Measurements from ENCODE around the gene CYP46A1.

Gene CYP46A1

GRCh38 chr14:99674064-99674650, 9.9 kb upstream of the CYP46A1 start:
- H3K36me3 ChIP-seq (ENCODE audit: insufficient read depth, low read length) = no peaks in the 10 kb centered on the region
- H3K4me1 ChIP-seq (ENCODE audit: insufficient read depth, low read length) = peaks cover 36% of the 10 kb centered on the region
- H3K9me3 ChIP-seq (ENCODE audit: control insufficient read depth, insufficient read depth, low read length) = peaks cover 5% of the 10 kb centered on the region; the same call in 1 of the 2 replicates
- no peak overlapping the region for H3K9ac ChIP-seq (ENCODE audit: low read depth, low read length)

- H3K36me3 ChIP-seq (ENCODE audit: insufficient read depth, low read length) = no peaks in the 10 kb centered on the region
- H3K9ac ChIP-seq (ENCODE audit: low read depth, low read length) = no peak overlapping the region
- peaks cover 5% of the 10 kb centered on the region; the same call in 1 of the 2 replicates for H3K9me3 ChIP-seq (ENCODE audit: control insufficient read depth, insufficient read depth, low read length)
- H3K4me1 ChIP-seq (ENCODE audit: insufficient read depth, low read length) = peaks cover 34% of the 10 kb centered on the region
These were observed 9.2 kb upstream of the CYP46A1 start for GRCh38 chr14:99674776-99675381.

- Histone ChIP-seq H3K36me3 (ENCODE audit: insufficient read depth, low read length) (no peaks in the 10 kb centered on the region), H3K9me3 (ENCODE audit: control insufficient read depth, insufficient read depth, low read length) (peaks cover 5% of the 10 kb centered on the region; the same call in 1 of the 2 replicates)
These were observed 8.7 kb upstream of the CYP46A1 start for GRCh38 chr14:99675382-99675835.

GRCh38 chr14:99675951-99676350, 8.1 kb upstream of the CYP46A1 start:
- Histone ChIP-seq H3K9me3 (ENCODE audit: control insufficient read depth, insufficient read depth, low read length) (peaks cover 5% of the 10 kb centered on the region; the same call in 1 of the 2 replicates), H3K4me1 (ENCODE audit: insufficient read depth, low read length) (peaks cover 27% of the 10 kb centered on the region), H3K36me3 (ENCODE audit: insufficient read depth, low read length) (no peaks in the 10 kb centered on the region), H3K9ac (ENCODE audit: low read depth, low read length) (no peak overlapping the region)

More at GRCh38 chr14:99675382-99675835, 8.7 kb upstream of the CYP46A1 start:
- Histone ChIP-seq H3K9ac (ENCODE audit: low read depth, low read length) (no peak overlapping the region), H3K4me1 (ENCODE audit: insufficient read depth, low read length) (peaks cover 33% of the 10 kb centered on the region)

GRCh38 chr14:99676657-99677056, 7.4 kb upstream of the CYP46A1 start:
- Histone ChIP-seq H3K9me3 (ENCODE audit: control insufficient read depth, insufficient read depth, low read length) (peaks cover 5% of the 10 kb centered on the region; the same call in 1 of the 2 replicates), H3K9ac (ENCODE audit: low read depth, low read length) (no peak overlapping the region), H3K4me1 (ENCODE audit: insufficient read depth, low read length) (peaks cover 20% of the 10 kb centered on the region)

GRCh38 chr14:99677231-99678140, 6.6 kb upstream of the CYP46A1 start:
- H3K36me3 ChIP-seq (ENCODE audit: insufficient read depth, low read length) = no peaks in the 10 kb centered on the region
- H3K4me1 ChIP-seq (ENCODE audit: insufficient read depth, low read length) = peaks cover 12% of the 10 kb centered on the region
- H3K9me3 ChIP-seq (ENCODE audit: control insufficient read depth, insufficient read depth, low read length) = peaks cover 5% of the 10 kb centered on the region; the same call in 1 of the 2 replicates
- no peak overlapping the region for H3K9ac ChIP-seq (ENCODE audit: low read depth, low read length)

More at GRCh38 chr14:99676657-99677056, 7.4 kb upstream of the CYP46A1 start:
- H3K36me3 ChIP-seq (ENCODE audit: insufficient read depth, low read length) = no peaks in the 10 kb centered on the region

- Histone ChIP-seq H3K9ac (ENCODE audit: low read depth, low read length) (no peak overlapping the region), H3K36me3 (ENCODE audit: insufficient read depth, low read length) (no peaks in the 10 kb centered on the region)
These were observed 5.9 kb upstream of the CYP46A1 start for GRCh38 chr14:99678198-99678597.

GRCh38 chr14:99679111-99679510, 5.0 kb upstream of the CYP46A1 start:
- no peak overlapping the region for H3K9ac ChIP-seq (ENCODE audit: low read depth, low read length)
- H3K4me1 ChIP-seq (ENCODE audit: insufficient read depth, low read length) = peaks cover 6% of the 10 kb centered on the region; the same call in 1 of the 2 replicates
- H3K36me3 ChIP-seq (ENCODE audit: insufficient read depth, low read length) = no peaks in the 10 kb centered on the region
- peaks cover 5% of the 10 kb centered on the region; the same call in 1 of the 2 replicates for H3K9me3 ChIP-seq (ENCODE audit: control insufficient read depth, insufficient read depth, low read length)

More at GRCh38 chr14:99678198-99678597, 5.9 kb upstream of the CYP46A1 start:
- peaks cover 5% of the 10 kb centered on the region; the same call in 1 of the 2 replicates for H3K9me3 ChIP-seq (ENCODE audit: control insufficient read depth, insufficient read depth, low read length)
- H3K4me1 ChIP-seq (ENCODE audit: insufficient read depth, low read length) = peaks cover 6% of the 10 kb centered on the region; the same call in 1 of the 2 replicates

GRCh38 chr14:99679543-99679942, 4.6 kb upstream of the CYP46A1 start:
- Histone ChIP-seq H3K9ac (ENCODE audit: low read depth, low read length) (no peak overlapping the region), H3K36me3 (ENCODE audit: insufficient read depth, low read length) (no peaks in the 10 kb centered on the region), H3K9me3 (ENCODE audit: control insufficient read depth, insufficient read depth, low read length) (peaks cover 5% of the 10 kb centered on the region; the same call in 1 of the 2 replicates), H3K4me1 (ENCODE audit: insufficient read depth, low read length) (peaks cover 6% of the 10 kb centered on the region; the same call in 1 of the 2 replicates)

- Histone ChIP-seq H3K36me3 (ENCODE audit: insufficient read depth, low read length) (no peaks in the 10 kb centered on the region), H3K9me3 (ENCODE audit: control insufficient read depth, insufficient read depth, low read length) (peaks cover 5% of the 10 kb centered on the region; the same call in 1 of the 2 replicates), H3K4me1 (ENCODE audit: insufficient read depth, low read length) (peaks cover 6% of the 10 kb centered on the region; the same call in 1 of the 2 replicates), H3K9ac (ENCODE audit: low read depth, low read length) (no peak overlapping the region)
These were observed 4.1 kb upstream of the CYP46A1 start for GRCh38 chr14:99679996-99680395.

- Histone ChIP-seq H3K9me3 (ENCODE audit: control insufficient read depth, insufficient read depth, low read length) (peaks cover 5% of the 10 kb centered on the region; the same call in 1 of the 2 replicates), H3K4me1 (ENCODE audit: insufficient read depth, low read length) (peaks cover 3% of the 10 kb centered on the region; the same call in 1 of the 2 replicates), H3K36me3 (ENCODE audit: insufficient read depth, low read length) (no peaks in the 10 kb centered on the region), H3K9ac (ENCODE audit: low read depth, low read length) (no peak overlapping the region)
These were observed 2.8 kb upstream of the CYP46A1 start for GRCh38 chr14:99681101-99681831.

GRCh38 chr14:99681832-99682148, 2.3 kb upstream of the CYP46A1 start:
- H3K4me1 ChIP-seq (ENCODE audit: insufficient read depth, low read length) = no peaks in the 10 kb centered on the region
- H3K9me3 ChIP-seq (ENCODE audit: control insufficient read depth, insufficient read depth, low read length) = peaks cover 5% of the 10 kb centered on the region; the same call in 1 of the 2 replicates
- no peaks in the 10 kb centered on the region for H3K36me3 ChIP-seq (ENCODE audit: insufficient read depth, low read length)
- H3K9ac ChIP-seq (ENCODE audit: low read depth, low read length) = no peak overlapping the region

- H3K4me1 ChIP-seq (ENCODE audit: insufficient read depth, low read length) = peaks cover 2% of the 10 kb centered on the region; the same call in 1 of the 2 replicates
- peaks cover under 1% of the 10 kb centered on the region; the same call in 1 of the 2 replicates for H3K9me3 ChIP-seq (ENCODE audit: control insufficient read depth, insufficient read depth, low read length)
- H3K36me3 ChIP-seq (ENCODE audit: insufficient read depth, low read length) = no peaks in the 10 kb centered on the region
- peak overlapping the region; percentile 78 for H3K9ac ChIP-seq (ENCODE audit: low read depth, low read length)
These were observed 1.1 kb upstream of the CYP46A1 start for GRCh38 chr14:99682809-99683618.

Data from ES-I3 (cell line).